MV-4-11 (cell line): ENCODE data around the gene DPF1.
"Not testable (repeated sequence)": the region's sequence is repeated elsewhere in the genome, so short reads cannot be mapped to it uniquely, and the experiment has no call there.

Experiments
- DNase-seq: peaks from one replicate; lab custom pipeline; 2025; lab: John Stamatoyannopoulos, UW

DPF1 gene

GRCh38 chr19:38224014-38224862 lies at the start of gene DPF1:
DPF1 (minus strand) TSS chr19:38224222; CDS start chr19:38224142, 80 bp downstream.
- DNase-seq, result peak; percentile 41

DNA sequence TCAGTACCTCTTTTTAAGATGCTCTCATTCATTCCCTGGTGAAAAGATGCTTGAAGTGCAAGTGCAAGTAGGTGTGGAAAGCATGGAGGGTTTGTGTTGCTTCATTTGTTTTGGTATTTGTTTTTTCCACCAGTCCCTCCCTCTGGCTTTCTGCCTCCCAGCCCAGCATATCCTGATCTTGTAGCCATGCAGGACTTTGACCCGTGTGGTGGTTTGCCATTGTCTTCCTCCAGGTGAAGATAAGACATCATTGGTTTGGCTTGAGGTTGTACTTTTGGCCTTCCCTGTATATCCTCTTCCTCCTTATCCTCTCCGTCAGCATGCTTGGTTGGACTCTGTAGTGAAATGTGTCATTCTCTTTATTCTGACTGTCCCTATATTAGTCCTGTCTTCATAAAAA lies 49.5 kb upstream of the DPF1 start:
- no peak for DNase-seq

GRCh38 chr19:38270587-38271167 lies 46.7 kb upstream of the DPF1 start:
- DNase-seq, result no peak

DNA sequence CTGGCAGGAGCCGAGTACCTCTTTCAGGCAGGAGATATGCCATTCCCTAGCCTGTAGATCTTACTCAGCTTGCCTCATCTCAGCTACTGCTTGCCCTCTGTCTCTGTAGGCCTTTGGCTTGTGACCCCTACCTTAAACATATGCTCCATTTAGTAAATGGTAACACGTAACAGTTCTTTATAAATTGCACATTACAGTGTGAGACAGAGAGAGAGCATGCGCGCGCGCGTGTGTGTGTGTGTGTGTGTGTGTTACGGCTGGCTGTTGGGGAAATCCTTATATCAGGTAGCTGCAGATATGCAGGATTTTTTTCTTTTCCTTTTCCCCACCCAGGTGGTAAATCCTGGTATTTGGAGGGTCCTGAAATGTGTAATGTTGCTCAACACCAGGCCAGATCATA lies 44.5 kb upstream of the DPF1 start:
- DNase-seq, result no peak

- no peak for DNase-seq
Observed at GRCh38 chr19:38267761-38268483, 43.9 kb upstream of the DPF1 start.

DNA sequence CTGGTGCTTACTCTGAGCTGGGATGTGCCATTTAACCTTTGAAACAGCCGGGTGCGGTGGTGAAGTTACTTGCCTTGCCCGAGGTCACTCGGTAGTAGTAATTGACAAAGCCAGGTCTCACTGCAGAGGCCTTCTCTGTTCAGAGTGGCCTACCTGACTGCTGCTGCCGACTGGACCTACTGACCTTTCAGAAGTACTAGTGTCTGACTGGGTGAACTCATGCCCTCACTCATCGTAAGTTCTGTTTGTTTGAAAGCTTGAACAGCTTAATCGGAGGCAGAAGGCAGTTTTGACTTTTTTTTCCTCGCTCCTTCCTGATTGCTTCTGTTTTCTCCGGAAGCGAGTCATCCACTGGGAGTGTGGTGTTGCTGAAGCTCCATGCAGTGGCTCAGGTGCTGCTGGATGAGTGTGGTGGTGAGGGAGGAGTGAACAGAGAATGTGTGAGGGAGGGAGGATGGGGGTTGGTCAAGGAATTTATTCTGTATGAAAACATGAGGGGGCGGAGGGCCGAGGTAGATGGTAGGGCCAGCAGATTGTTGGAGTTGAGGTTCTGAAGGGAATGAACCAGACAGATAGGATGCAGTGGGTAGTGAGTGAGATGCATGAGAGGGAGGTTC lies 43.1 kb upstream of the DPF1 start:
- DNase-seq, result no peak

- no peak for DNase-seq
Observed at GRCh38 chr19:38265921-38266429, 42.0 kb upstream of the DPF1 start.

DNA sequence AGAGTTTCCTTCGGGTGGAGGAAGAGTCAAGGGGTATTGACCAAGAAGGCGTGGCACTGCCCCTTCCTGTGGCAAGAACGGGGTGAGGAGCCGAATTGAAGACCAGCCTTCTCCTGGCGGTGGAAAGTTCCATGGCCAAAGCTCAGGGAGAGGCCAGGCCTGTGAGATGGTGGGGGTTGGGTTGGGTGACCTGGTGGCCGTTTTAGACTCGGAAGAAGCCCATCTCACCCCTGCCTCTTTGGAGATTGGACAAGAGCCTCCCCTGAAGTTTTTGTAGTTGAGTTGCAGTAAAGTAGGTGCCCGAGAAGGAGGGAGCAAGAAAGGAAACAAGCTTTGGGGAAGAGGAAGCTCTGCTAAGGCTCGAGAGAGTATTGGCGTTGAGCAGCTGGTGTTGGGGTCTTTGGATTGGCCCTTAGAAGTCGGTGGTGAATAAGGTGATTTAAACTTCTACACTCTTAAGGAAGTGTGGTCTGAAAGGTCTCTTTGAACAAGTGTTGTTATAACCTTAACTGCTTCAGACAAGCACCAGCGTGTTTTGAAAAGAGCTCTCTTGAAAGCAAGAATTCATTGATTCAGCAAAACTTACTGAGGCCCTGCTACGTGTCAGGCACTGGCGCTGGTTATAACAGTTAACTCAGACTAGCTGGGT lies 41.3 kb upstream of the DPF1 start:
- peak; percentile 77 for DNase-seq

DNA sequence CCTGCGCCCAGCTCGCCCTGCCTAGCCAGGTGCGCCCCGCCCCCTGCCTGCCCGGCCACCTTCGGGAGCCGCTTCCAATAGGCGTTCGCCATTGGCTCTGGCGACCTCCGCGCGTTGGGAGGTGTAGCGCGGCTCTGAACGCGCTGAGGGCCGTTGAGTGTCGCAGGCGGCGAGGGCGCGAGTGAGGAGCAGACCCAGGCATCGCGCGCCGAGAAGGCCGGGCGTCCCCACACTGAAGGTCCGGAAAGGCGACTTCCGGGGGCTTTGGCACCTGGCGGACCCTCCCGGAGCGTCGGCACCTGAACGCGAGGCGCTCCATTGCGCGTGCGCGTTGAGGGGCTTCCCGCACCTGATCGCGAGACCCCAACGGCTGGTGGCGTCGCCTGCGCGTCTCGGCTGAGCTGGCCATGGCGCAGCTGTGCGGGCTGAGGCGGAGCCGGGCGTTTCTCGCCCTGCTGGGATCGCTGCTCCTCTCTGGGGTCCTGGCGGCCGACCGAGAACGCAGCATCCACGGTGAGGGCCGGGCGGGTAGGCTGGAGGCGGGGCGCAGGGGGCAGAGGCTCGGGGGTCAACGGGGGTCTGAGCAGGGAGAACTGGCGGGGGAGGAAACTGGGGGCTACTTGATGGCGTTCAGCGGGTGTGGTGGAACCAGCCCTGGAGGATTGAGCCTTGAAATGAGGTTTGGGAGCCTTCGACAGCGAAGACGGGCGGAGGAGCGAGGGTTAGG lies 40.6 kb upstream of the DPF1 start, which contains the start of gene SPINT2:
Gene SPINT2 (plus strand): TSS at position 88 of the 727 bp plus-strand sequence. CDS start 320 bp downstream, at position 408.
- DNase-seq, result peak; percentile 35

DNA sequence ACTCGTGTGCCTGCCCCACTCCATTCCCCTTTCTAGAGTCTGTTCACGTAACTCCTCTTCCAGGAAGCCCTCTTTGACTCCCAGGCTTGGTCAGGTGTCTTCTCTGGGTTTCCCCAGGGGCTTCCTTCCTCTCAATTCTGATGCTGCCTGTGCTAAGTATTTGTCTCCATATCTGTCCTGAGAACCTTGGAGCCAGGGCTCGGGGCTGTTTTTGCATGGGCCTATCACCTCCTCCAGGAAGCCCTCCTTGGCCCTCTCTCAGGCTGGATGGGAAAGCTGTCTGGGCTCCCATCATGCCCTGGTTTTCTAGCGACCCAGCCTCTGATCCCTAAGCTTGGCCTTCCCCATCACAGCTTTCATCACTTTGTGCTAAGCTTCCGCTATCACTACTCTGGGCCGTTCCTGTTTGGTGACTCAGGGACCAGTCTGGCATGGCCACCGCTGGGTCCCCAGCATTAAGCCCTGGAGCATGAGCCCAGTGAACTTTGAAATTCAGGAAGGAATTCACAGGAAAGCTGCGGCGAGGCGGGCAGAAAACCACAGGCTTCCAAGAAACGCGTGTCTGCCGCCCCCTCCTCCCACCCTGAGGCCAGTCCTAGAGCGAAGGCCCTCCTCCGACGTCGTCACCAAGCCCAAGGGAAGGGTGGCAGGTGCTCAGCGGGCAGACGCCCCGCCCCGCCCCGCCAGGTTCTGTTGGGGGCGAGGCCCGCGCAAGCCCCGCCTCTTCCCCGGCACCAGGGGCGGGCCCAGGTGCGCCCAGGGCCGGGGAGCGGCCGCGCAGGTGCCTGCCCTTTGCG lies 39.9 kb upstream of the DPF1 start:
- peak; percentile 88 for DNase-seq

DNA sequence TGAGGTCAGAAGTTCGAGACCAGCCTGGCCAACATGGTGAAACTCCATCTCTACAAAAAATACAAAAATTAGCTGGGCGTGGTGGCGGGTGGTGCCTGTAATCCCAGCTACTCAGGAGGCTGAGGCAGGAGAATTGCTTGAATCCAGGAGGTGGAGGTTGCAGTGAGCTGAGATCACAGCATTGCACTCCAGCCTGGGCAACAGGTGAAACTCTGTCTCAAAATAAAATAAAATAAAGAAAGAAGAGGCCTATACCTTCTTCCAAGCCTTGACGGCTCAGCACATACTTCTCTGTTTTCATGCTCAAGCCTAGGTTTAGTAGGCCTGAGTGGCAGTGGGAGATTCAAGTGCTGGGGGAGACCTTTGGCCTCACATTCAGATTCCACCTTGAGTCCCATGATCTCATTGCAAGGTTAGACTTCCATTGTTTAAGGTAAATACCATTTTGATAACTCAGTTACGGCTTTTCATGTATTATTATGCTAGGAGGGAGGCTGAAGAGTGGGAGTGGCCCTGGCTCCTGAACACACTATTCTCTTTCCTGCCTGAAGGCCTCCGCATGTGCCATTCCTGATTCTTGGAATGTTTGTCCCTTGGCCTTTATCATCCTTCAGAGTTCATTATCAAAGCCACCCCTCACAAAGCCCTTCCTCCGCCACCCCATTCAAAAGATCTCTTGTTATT lies 38.7 kb upstream of the DPF1 start:
- no peak for DNase-seq

DNA sequence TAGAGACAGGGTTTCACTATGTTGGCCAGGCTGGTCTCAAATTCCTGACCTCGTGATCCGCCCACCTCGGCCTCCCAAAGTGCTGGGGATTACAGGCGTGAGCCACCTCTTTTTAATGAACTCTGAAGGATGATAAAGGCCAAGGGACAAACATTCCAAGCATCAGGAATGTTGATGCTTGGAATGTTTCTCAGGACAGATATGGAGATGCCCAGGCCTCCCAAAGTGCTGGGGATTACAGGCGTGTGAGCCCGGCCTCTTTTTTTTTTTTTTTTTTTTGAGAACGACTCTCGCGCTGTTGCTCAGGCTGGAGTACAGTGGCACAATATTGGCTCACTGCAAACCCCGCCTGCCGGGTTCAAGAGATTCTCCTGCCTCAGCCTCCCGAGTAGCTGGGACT lies 37.9 kb upstream of the DPF1 start:
- DNase-seq, result not testable (repeated sequence)

- peak; percentile 84 for DNase-seq
Observed at GRCh38 chr19:38255383-38256014, 31.5 kb upstream of the DPF1 start.

GRCh38 chr19:38253788-38254187 lies 29.8 kb upstream of the DPF1 start:
- no peak for DNase-seq

GRCh38 chr19:38252941-38253691 lies 29.1 kb upstream of the DPF1 start:
- DNase-seq, result no peak

GRCh38 chr19:38252385-38252784 lies 28.4 kb upstream of the DPF1 start:
- DNase-seq, result no peak

GRCh38 chr19:38251564-38252051 lies 27.6 kb upstream of the DPF1 start:
- DNase-seq, result no peak
